Cardiac muscle cell (in vitro differentiated cells and primary cell): ENCODE measurements around the gene CFAP46. TPM values are rescaled to one million over a fixed set of nuclear protein-coding genes. Genes with fewer than 3 reads are reported as not detected.
"Not testable (repeated sequence)": the region's sequence is repeated elsewhere in the genome, so short reads cannot be mapped to it uniquely, and the experiment has no call there.

Experiments used
- DNase-seq, 2 donors: peaks; one replicate each; pipeline versions ENCODE4 v3.0.0 to v3.0.0-alpha.2; 2010 to 2017; ENCODE audit warnings: low read depth in 1 of 2, low spot score in 1 of 2
- H3K27ac ChIP-seq: fragments of 200-600 bp; sonication (generic); 2 replicates; pipeline ENCODE4 v1.5.1; 2016
- H3K27me3 ChIP-seq: fragments of 200-600 bp; sonication (generic); 2 replicates; pipeline ENCODE4 v1.6.0; 2016; ENCODE audit warnings: control low read depth
- H3K36me3 ChIP-seq: fragments of 200-600 bp; sonication (generic); 2 replicates; pipeline ENCODE4 v1.5.1; 2016; ENCODE audit warnings: control low read depth
- H3K4me1 ChIP-seq: fragments of 200-600 bp; sonication (generic); 2 replicates; pipeline ENCODE4 v1.8.1; 2017; ENCODE audit warnings: low read depth, mild to moderate bottlenecking, mixed run types
- H3K4me3 ChIP-seq: fragments of 200-600 bp; sonication (generic); 2 replicates; pipeline ENCODE4 v1.5.1; 2016; ENCODE audit warnings: mild to moderate bottlenecking
- H3K9me3 ChIP-seq: fragments of 200-600 bp; sonication (generic); 2 replicates; pipeline ENCODE4 v1.5.1; 2017; ENCODE audit warnings: low read depth, mild to moderate bottlenecking, control low read depth
- CTCF ChIP-seq: IDR thresholded peaks from 2 replicates; pipeline ENCODE4 v1.5.1; 2012; ENCODE audit warnings: low read depth, mild to moderate bottlenecking, low read length
- polyA plus RNA-seq: library from polyadenylated mRNA; unstranded; fragments of >200 nt; fragmentation: Nextera tagmentation; extraction: Ambion mirVana; gene quantifications from 2 replicates; pipeline ENCODE4 v1.2.1, GENCODE V29; 2016
- total RNA-seq: library from RNA; depleted of rRNA; stranded (reverse); fragments of >200 nt; gene quantifications from 2 replicates; pipeline ENCODE4 v1.2.3, GENCODE V29; 2016

Gene CFAP46
- total and polyA plus RNA-seq, 2 experiments from 2014 or later, result 2.8 to 4.5 TPM

GRCh38 chr10:132926070-132926469, 16.3 kb downstream of the CFAP46 start:
- DNase-seq, result no peak
- no peak for TF ChIP-seq CTCF
- Histone ChIP-seq H3K27ac (no peak overlapping the region), H3K4me1 (no peaks in the 10 kb centered on the region), H3K9me3 (no peaks in the 10 kb centered on the region), H3K4me3 (no peak overlapping the region), H3K36me3 (no peaks in the 10 kb centered on the region), H3K27me3 (no peaks in the 10 kb centered on the region)

GRCh38 chr10:132925614-132926013, 16.8 kb downstream of the CFAP46 start:
- TF ChIP-seq CTCF, result no peak
- H3K4me3 ChIP-seq, result no peak overlapping the region
- no peak for DNase-seq

GRCh38 chr10:132925071-132925561, 17.3 kb downstream of the CFAP46 start:
- no peak for DNase-seq
- TF ChIP-seq CTCF, result no peak
- Histone ChIP-seq H3K4me3 (no peak overlapping the region), H3K36me3 (no peaks in the 10 kb centered on the region), H3K27me3 (no peaks in the 10 kb centered on the region), H3K4me1 (no peaks in the 10 kb centered on the region), H3K9me3 (no peaks in the 10 kb centered on the region), H3K27ac (no peak overlapping the region)

More at GRCh38 chr10:132925614-132926013, 16.8 kb downstream of the CFAP46 start:
- no peaks in the 10 kb centered on the region for H3K4me1 ChIP-seq
- H3K27ac ChIP-seq, result no peak overlapping the region
- H3K27me3 ChIP-seq, result no peaks in the 10 kb centered on the region
- H3K36me3 ChIP-seq, result no peaks in the 10 kb centered on the region
- no peaks in the 10 kb centered on the region for H3K9me3 ChIP-seq

DNA sequence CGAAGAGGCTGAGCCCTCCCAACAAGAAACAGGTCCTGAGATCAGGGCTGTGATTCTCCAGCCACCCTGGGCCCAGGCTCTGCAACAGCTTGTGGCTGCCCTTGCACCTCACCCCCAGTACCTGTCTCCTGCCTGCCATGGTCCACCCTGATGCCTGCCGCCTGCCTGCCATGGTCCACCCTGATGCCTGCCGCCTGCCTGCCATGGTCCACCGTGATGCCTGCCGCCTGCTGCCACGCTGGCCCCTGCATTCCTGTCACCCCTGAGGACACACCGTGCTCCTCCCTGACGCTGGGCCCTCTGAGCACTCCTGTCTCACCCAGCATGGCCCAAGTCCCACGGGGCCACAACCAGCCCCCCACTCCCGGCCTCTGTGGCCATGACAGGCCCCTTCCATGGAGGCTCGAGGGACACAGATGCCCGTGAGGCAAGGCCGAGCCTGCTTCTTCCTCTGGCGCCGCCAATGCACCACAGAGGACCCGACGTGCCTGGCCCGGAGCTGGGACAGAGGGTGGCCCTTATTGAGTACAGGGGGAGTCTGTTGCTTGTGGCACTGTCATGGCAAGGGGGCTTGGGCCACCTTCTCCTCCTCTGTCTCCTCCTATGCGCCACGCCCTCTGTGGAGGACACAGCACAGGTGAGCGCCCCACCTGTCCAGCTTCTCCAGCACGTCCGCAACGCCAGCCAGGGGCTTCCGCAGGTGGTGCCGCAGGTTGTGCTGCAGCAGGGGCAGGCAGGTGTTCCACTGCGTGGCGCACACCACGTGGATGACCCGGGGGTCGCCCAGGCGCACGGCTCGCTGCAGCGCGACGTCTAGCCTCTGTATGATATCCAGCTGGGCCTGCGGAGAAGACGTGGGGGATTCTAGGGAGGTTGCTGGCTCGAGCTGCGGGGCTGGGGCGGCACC, 18.1 kb downstream of the CFAP46 start:
- no peaks in the 10 kb centered on the region for H3K36me3 ChIP-seq
- no peak for DNase-seq
- no peaks in the 10 kb centered on the region for H3K27me3 ChIP-seq
- no peak overlapping the region for H3K4me3 ChIP-seq
- TF ChIP-seq CTCF, result no peak
- no peaks in the 10 kb centered on the region for H3K9me3 ChIP-seq
- H3K4me1 ChIP-seq, result no peaks in the 10 kb centered on the region
- H3K27ac ChIP-seq, result no peak overlapping the region

DNA sequence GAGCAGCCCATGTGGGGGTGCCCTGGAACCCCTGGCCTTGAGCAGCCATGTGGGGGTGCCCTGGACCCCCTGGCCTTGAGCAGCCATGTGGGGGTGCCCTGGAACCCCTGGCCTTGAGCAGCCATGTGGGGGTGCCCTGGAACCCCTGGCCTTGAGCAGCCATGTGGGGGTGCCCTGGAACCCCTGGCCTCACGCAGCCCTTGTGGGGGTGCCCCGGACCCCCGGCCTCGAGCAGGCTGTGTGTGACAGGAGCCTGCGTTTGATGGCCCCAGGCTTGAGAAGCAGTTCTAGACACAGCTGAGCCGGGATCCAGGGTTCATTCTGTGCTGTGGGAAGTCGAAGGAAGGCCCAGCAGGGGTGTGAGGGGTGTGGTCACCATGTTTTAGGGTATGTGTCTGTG, 19.0 kb downstream of the CFAP46 start:
- not testable (repeated sequence) for H3K9me3 ChIP-seq, H3K4me3 ChIP-seq, H3K27me3 ChIP-seq, H3K36me3 ChIP-seq, H3K4me1 ChIP-seq, DNase-seq, H3K27ac ChIP-seq

GRCh38 chr10:132922872-132923271, 19.5 kb downstream of the CFAP46 start:
- H3K9me3 ChIP-seq, result no peaks in the 10 kb centered on the region
- no peaks in the 10 kb centered on the region for H3K27me3 ChIP-seq
- H3K36me3 ChIP-seq, result no peaks in the 10 kb centered on the region
- H3K27ac ChIP-seq, result no peak overlapping the region
- no peaks in the 10 kb centered on the region for H3K4me1 ChIP-seq
- DNase-seq, result no peak
- no peak for TF ChIP-seq CTCF
- H3K4me3 ChIP-seq, result no peak overlapping the region
